ENCODE results near the gene SLC39A7.

DNA sequence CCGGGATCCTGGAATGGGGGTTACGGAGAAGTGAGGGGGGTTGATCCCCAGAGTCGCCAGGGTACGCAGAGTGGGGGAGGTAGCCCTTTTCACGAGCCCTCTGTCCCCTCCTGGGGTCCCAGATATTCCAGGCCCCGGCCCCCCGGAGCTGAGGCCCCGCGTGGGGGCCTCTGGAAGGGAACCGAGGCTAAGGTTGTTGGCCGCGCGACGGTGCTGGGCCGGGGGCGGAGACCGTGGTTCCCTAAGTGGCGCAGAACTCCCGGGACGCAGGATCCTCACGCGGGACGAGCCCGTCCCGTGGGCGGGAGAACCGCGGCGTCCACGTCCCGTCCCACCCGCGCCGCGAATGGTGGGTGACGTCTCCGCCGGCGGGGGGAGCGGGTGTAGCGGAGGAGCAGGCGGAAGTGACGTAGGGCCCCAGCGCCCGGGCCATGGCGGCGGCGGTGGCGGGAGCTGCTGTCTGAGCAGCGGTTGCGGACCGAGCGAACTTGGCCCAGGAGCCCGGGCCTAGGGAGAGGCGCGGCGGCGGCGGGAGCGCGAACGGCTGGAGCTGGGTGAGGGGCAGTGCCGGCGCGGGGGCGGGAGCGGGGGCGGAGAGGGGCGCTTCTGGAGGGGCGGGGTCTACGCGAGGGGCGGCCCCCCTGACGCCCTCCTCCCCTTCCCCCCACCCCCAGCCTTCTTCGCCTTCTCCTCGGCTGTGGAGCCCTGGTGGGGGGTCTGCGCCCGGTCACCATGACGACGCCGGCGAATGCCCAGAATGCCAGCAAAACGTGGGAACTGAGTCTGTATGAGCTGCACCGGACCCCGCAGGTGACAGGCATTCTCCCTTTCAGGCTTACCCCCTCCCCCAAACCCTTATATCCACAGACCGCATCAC is 7.7 kb downstream of the SLC39A7 start, which contains the start of gene RING1:
- TF ChIP-seq, protein P1, sequence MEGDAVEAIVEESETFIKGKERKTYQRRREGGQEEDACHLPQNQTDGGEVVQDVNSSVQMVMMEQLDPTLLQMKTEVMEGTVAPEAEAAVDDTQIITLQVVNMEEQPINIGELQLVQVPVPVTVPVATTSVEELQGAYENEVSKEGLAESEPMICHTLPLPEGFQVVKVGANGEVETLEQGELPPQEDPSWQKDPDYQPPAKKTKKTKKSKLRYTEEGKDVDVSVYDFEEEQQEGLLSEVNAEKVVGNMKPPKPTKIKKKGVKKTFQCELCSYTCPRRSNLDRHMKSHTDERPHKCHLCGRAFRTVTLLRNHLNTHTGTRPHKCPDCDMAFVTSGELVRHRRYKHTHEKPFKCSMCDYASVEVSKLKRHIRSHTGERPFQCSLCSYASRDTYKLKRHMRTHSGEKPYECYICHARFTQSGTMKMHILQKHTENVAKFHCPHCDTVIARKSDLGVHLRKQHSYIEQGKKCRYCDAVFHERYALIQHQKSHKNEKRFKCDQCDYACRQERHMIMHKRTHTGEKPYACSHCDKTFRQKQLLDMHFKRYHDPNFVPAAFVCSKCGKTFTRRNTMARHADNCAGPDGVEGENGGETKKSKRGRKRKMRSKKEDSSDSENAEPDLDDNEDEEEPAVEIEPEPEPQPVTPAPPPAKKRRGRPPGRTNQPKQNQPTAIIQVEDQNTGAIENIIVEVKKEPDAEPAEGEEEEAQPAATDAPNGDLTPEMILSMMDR (IDR thresholded peaks at IDR 0.05 in 4 of 5, conservative IDR thresholded peaks at IDR 0.05 in 1 of 5) = no peak
- TF ChIP-seq POLR2A (IDR thresholded peaks at IDR 0.05) = peak; percentile 97 to 99

Data from gastrocnemius medialis (tissue), 4 donors.